Measurements from ENCODE around the gene RARS1.

The RARS1 gene

DNA sequence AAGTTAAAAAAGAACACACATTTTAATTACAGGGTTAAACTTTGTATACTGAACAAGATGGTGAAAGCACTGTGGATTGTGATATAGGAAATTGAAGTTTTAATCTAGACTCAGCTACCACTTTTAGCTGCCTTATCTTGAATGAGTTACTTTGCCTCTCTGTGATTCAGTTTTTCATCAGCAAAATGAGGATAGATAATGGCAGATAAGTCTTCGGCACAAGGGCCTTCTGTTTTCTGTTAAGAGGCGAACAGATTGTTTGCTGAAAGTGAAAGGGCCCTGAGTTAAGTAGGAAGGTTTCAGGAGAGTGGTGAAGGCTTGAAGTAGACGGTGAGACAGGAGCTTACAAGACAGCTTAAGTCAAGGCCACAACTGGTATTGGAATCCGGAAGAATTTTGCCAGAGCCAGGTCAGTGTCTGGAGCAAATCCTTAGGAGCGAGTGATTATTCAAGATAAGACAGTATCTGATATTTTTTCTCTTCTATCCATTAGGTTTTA lies 7.8 kb downstream of the RARS1 start:
- Histone ChIP-seq H3K27me3 (ENCODE audit: control insufficient read depth, low read length) (no peaks in the 10 kb centered on the region), H3K79me2 (ENCODE audit: control insufficient read depth, low read length) (peaks cover 4% of the 10 kb centered on the region), H3F3A (ENCODE audit: control insufficient read depth, insufficient read depth) (no peaks in the 10 kb centered on the region), H3K4me3 (ENCODE audit: low read length) (no peak overlapping the region), H3K4me1 (ENCODE audit: control insufficient read depth, low read length) (no peaks in the 10 kb centered on the region), H3K4me2 (ENCODE audit: low read length) (no peak overlapping the region), H3K9me3 (ENCODE audit: control insufficient read depth, insufficient read depth, low read length) (no peaks in the 10 kb centered on the region), H3K27ac (ENCODE audit: low read depth, low read length) (no peak overlapping the region), H4K20me1 (ENCODE audit: control insufficient read depth, insufficient read depth, low read depth, low read length) (no peaks in the 10 kb centered on the region), H3K9me2 (replicated peaks; ENCODE audit: control insufficient read depth, low read length) (no peaks in the 10 kb centered on the region), H3K36me3 (ENCODE audit: control insufficient read depth, low read length) (peaks cover 82% of the 10 kb centered on the region)
- TF ChIP-seq, protein P1, sequence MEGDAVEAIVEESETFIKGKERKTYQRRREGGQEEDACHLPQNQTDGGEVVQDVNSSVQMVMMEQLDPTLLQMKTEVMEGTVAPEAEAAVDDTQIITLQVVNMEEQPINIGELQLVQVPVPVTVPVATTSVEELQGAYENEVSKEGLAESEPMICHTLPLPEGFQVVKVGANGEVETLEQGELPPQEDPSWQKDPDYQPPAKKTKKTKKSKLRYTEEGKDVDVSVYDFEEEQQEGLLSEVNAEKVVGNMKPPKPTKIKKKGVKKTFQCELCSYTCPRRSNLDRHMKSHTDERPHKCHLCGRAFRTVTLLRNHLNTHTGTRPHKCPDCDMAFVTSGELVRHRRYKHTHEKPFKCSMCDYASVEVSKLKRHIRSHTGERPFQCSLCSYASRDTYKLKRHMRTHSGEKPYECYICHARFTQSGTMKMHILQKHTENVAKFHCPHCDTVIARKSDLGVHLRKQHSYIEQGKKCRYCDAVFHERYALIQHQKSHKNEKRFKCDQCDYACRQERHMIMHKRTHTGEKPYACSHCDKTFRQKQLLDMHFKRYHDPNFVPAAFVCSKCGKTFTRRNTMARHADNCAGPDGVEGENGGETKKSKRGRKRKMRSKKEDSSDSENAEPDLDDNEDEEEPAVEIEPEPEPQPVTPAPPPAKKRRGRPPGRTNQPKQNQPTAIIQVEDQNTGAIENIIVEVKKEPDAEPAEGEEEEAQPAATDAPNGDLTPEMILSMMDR (IDR thresholded peaks at IDR 0.05; ENCODE audit: low read depth, low read length, poor library complexity, severe bottlenecking): no peak

DNA sequence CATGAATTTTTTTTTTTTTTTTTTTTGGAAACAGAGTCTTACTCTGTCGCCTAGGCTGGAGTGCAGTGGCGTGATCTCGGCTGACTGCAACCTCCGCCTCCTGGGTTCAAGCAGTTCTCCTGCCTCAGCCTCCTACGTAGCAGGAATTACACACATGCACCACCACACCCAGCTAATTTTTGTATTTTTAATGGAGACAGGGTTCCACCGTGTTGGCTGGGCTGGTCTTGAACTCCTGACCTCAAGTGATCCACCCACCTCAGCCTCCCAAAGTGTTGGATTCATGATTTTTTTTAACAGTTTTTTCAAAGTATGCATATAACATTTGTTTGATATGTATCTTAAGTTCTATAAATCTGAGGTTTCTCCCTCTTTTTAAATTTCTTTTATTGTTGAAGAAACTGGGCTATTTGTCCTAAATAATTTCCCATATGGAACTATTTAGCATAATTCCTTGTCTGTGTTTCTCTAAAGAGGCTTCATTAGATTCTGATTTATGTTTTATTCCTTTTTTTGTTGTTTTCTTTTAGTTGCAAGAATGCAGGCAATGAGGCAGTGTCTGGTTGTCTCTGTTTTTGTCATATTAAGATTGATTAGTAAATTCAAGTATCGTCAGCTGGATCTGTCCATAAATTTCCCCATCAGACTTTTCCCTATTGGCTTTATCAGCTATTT lies 16.4 kb downstream of the RARS1 start:
- Histone ChIP-seq H3K4me3 (ENCODE audit: low read length) (no peak overlapping the region), H3K36me3 (ENCODE audit: control insufficient read depth, low read length) (peaks cover 60% of the 10 kb centered on the region), H3K9me2 (replicated peaks; ENCODE audit: control insufficient read depth, low read length) (no peaks in the 10 kb centered on the region), H3K27me3 (ENCODE audit: control insufficient read depth, low read length) (no peaks in the 10 kb centered on the region), H3K4me1 (ENCODE audit: control insufficient read depth, low read length) (no peaks in the 10 kb centered on the region), H3K4me2 (ENCODE audit: low read length) (no peak overlapping the region), H3K79me2 (ENCODE audit: control insufficient read depth, low read length) (no peaks in the 10 kb centered on the region), H3F3A (ENCODE audit: control insufficient read depth, insufficient read depth) (no peaks in the 10 kb centered on the region), H3K9me3 (ENCODE audit: control insufficient read depth, insufficient read depth, low read length) (no peaks in the 10 kb centered on the region), H3K27ac (ENCODE audit: low read depth, low read length) (no peak overlapping the region), H4K20me1 (ENCODE audit: control insufficient read depth, insufficient read depth, low read depth, low read length) (no peaks in the 10 kb centered on the region)
- TF ChIP-seq EZH2phosphoT487 (IDR thresholded peaks at IDR 0.05; ENCODE audit: borderline replicate concordance, low read length): no peak
- TF ChIP-seq, protein P1 (IDR thresholded peaks at IDR 0.05; ENCODE audit: low read depth, low read length, poor library complexity, severe bottlenecking): no peak

DNA sequence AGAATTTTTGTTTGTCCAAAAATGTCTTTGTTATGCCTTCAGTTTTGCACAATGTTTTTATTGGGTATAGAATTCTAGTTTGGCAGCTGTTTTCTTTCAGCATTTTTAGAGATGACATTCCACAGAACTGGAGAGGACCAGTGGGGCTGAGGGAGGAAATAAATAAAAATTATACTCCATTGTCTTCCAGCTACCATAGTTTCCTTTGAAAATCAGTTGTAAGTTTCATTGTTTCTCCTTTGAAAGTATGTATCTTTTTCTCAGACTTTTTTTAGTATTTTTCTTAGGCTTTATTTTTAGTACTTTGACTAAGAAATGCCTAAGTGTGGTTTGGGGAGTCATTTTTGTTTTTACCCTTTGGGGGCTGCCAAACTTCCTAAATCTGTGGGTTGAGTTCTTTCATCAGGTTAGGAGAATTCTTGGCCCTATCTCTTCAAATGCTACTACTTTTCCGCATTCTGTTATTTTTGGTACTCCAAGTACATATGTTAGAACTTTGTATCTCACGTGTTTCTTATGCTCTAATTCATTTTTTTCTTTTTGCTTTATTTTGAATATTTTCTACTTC lies 27.7 kb downstream of the RARS1 start:
- H3K4me2 ChIP-seq (ENCODE audit: low read length): no peak overlapping the region
- no peaks in the 10 kb centered on the region for H3K9me2 ChIP-seq (replicated peaks; ENCODE audit: control insufficient read depth, low read length)
- H4K20me1 ChIP-seq (ENCODE audit: control insufficient read depth, insufficient read depth, low read depth, low read length): no peaks in the 10 kb centered on the region
- no peaks in the 10 kb centered on the region for H3K27me3 ChIP-seq (ENCODE audit: control insufficient read depth, low read length)
- H3K4me3 ChIP-seq (ENCODE audit: low read length): no peak overlapping the region
- H3K4me1 ChIP-seq (ENCODE audit: control insufficient read depth, low read length): no peaks in the 10 kb centered on the region
- H3K36me3 ChIP-seq (ENCODE audit: control insufficient read depth, low read length): peaks cover 94% of the 10 kb centered on the region
- no peak overlapping the region for H3K27ac ChIP-seq (ENCODE audit: low read depth, low read length)
- peaks cover 5% of the 10 kb centered on the region; the same call in 1 of the 2 replicates for H3K9me3 ChIP-seq (ENCODE audit: control insufficient read depth, insufficient read depth, low read length)
- H3F3A ChIP-seq (ENCODE audit: control insufficient read depth, insufficient read depth): no peaks in the 10 kb centered on the region
- no peak for TF ChIP-seq EZH2phosphoT487 (IDR thresholded peaks at IDR 0.05; ENCODE audit: borderline replicate concordance, low read length)
- TF ChIP-seq, protein P1 (IDR thresholded peaks at IDR 0.05; ENCODE audit: low read depth, low read length, poor library complexity, severe bottlenecking): no peak
- no peaks in the 10 kb centered on the region for H3K79me2 ChIP-seq (ENCODE audit: control insufficient read depth, low read length)
